Effector memory CD4-positive, alpha-beta T cell (primary cell): ENCODE results near the gene EDN1.
A peak's percentile ranks its signal among the peaks of the same experiment; 100 is the strongest.

Experiments used
- DNase-seq, 3 donors: peaks; one replicate each; pipeline ENCODE4 v3.0.0-alpha.2; 2020
- H3K27ac ChIP-seq: 2 replicates; pipeline ENCODE4 v1.7.0; 2013; ENCODE audit warnings: mild to moderate bottlenecking, low read length, moderate library complexity; ENCODE audit not compliant: insufficient read depth, poor library complexity, severe bottlenecking
- H3K27me3 ChIP-seq: replicated peaks from 2 replicates; pipeline ENCODE4 v1.7.0; 2013; ENCODE audit warnings: mild to moderate bottlenecking, low read length; ENCODE audit not compliant: insufficient read depth, control insufficient read depth, poor library complexity, severe bottlenecking
- H3K36me3 ChIP-seq: 2 replicates; pipeline ENCODE4 v1.7.0; 2013; ENCODE audit warnings: mild to moderate bottlenecking, low read length, moderate library complexity; ENCODE audit not compliant: control insufficient read depth, insufficient read depth
- H3K4me1 ChIP-seq: 2 replicates; pipeline ENCODE4 v1.7.0; 2013; ENCODE audit warnings: low read length, mild to moderate bottlenecking; ENCODE audit not compliant: control insufficient read depth, insufficient read depth, poor library complexity, severe bottlenecking
- H3K4me3 ChIP-seq: 2 replicates; pipeline ENCODE4 v1.7.0; 2013; ENCODE audit warnings: low read length, low read depth, mild to moderate bottlenecking; ENCODE audit not compliant: insufficient read depth, poor library complexity, severe bottlenecking
- H3K9me3 ChIP-seq: 2 replicates; pipeline ENCODE4 v1.7.0; 2013; ENCODE audit warnings: mild to moderate bottlenecking, low read length, moderate library complexity; ENCODE audit not compliant: control insufficient read depth
- total RNA-seq, 3 donors: gene quantifications; one replicate each; lab custom pipeline; 2026; lab: John Stamatoyannopoulos, UW

Gene EDN1
- 0.17 to 0.58 (median 0.44) reads per million in 3 donors for total RNA-seq

- peak in 1 of 3 donors; percentile 4 for DNase-seq
- H3K27me3 ChIP-seq: peaks cover 4% of the 10 kb centered on the region
- peak within 1 kb of the TSS; percentile 46 for H3K4me3 ChIP-seq
- H3K27ac ChIP-seq: no peak within 1 kb of the TSS
- no peaks in the 10 kb centered on the region for H3K9me3 ChIP-seq
- H3K4me1 ChIP-seq: peaks cover 8% of the 10 kb centered on the region
- H3K36me3 ChIP-seq: no peaks in the 10 kb centered on the region
Measured at GRCh38 chr6:12289933-12290820, at the start of gene EDN1. EDN1 (plus strand) TSS chr6:12290361; CDS start chr6:12290630, 269 bp downstream.

GRCh38 chr6:12241493-12242175 is 48.5 kb upstream of the EDN1 start:
- Histone ChIP-seq H3K36me3 (no peaks in the 10 kb centered on the region), H3K4me3 (no peak overlapping the region), H3K9me3 (no peaks in the 10 kb centered on the region), H3K27ac (no peak overlapping the region), H3K4me1 (no peaks in the 10 kb centered on the region), H3K27me3 (no peaks in the 10 kb centered on the region)
- DNase-seq: no peak

- H3K27ac ChIP-seq: no peak overlapping the region
- no peak for DNase-seq
- no peaks in the 10 kb centered on the region for H3K9me3 ChIP-seq
- no peak overlapping the region for H3K4me3 ChIP-seq
- H3K4me1 ChIP-seq: no peaks in the 10 kb centered on the region
- H3K36me3 ChIP-seq: no peaks in the 10 kb centered on the region
- H3K27me3 ChIP-seq: no peaks in the 10 kb centered on the region
Measured at GRCh38 chr6:12243169-12243568, 47.0 kb upstream of the EDN1 start.

GRCh38 chr6:12245360-12245759 is 44.8 kb upstream of the EDN1 start:
- no peaks in the 10 kb centered on the region for H3K9me3 ChIP-seq
- no peaks in the 10 kb centered on the region for H3K27me3 ChIP-seq
- no peaks in the 10 kb centered on the region for H3K36me3 ChIP-seq
- no peak overlapping the region for H3K27ac ChIP-seq
- no peak overlapping the region for H3K4me3 ChIP-seq
- no peaks in the 10 kb centered on the region for H3K4me1 ChIP-seq
- DNase-seq: no peak

- H3K27me3 ChIP-seq: no peaks in the 10 kb centered on the region
- no peaks in the 10 kb centered on the region for H3K4me1 ChIP-seq
- no peak for DNase-seq
- no peaks in the 10 kb centered on the region for H3K36me3 ChIP-seq
- no peak overlapping the region for H3K27ac ChIP-seq
- no peaks in the 10 kb centered on the region for H3K9me3 ChIP-seq
- no peak overlapping the region for H3K4me3 ChIP-seq
Measured at GRCh38 chr6:12245763-12246718, 44.1 kb upstream of the EDN1 start.

GRCh38 chr6:12246900-12247299 is 43.3 kb upstream of the EDN1 start:
- Histone ChIP-seq H3K36me3 (no peaks in the 10 kb centered on the region), H3K4me3 (no peak overlapping the region), H3K9me3 (no peaks in the 10 kb centered on the region), H3K27ac (no peak overlapping the region), H3K27me3 (no peaks in the 10 kb centered on the region), H3K4me1 (no peaks in the 10 kb centered on the region)
- no peak for DNase-seq

GRCh38 chr6:12249541-12250382 is 40.4 kb upstream of the EDN1 start:
- DNase-seq: no peak
- H3K4me1 ChIP-seq: no peaks in the 10 kb centered on the region

GRCh38 chr6:12250383-12250770 is 39.8 kb upstream of the EDN1 start:
- H3K4me3 ChIP-seq: no peak overlapping the region
- no peaks in the 10 kb centered on the region for H3K9me3 ChIP-seq
- no peak for DNase-seq
- no peaks in the 10 kb centered on the region for H3K27me3 ChIP-seq
- H3K27ac ChIP-seq: no peak overlapping the region
- H3K4me1 ChIP-seq: no peaks in the 10 kb centered on the region
- H3K36me3 ChIP-seq: no peaks in the 10 kb centered on the region

More at GRCh38 chr6:12249541-12250382, 40.4 kb upstream of the EDN1 start:
- no peak overlapping the region for H3K27ac ChIP-seq
- H3K27me3 ChIP-seq: no peaks in the 10 kb centered on the region
- no peak overlapping the region for H3K4me3 ChIP-seq
- H3K9me3 ChIP-seq: no peaks in the 10 kb centered on the region
- H3K36me3 ChIP-seq: no peaks in the 10 kb centered on the region

GRCh38 chr6:12254210-12254609 is 36.0 kb upstream of the EDN1 start:
- H3K4me1 ChIP-seq: no peaks in the 10 kb centered on the region
- no peak overlapping the region for H3K27ac ChIP-seq
- H3K36me3 ChIP-seq: no peaks in the 10 kb centered on the region
- no peak overlapping the region for H3K4me3 ChIP-seq
- H3K9me3 ChIP-seq: no peaks in the 10 kb centered on the region
- no peaks in the 10 kb centered on the region for H3K27me3 ChIP-seq
- DNase-seq: no peak
